ENCODE measurements around the gene SHISA5. TPM values are rescaled to one million over a fixed set of nuclear protein-coding genes. Genes with fewer than 3 reads are reported as not detected.
"Not testable (repeated sequence)": the region's sequence is repeated elsewhere in the genome, so short reads cannot be mapped to it uniquely, and the experiment has no call there.

Gene SHISA5
- total RNA-seq, 1 donor from 2014 or later: 47.9 TPM

- no peak for ATAC-seq (ENCODE audit: poor library complexity)
- DNase-seq: no peak
- intact Hi-C loops (cut with DNase I): no loop called here
Measured at GRCh38 chr3:48492461-48493202, 11.3 kb downstream of the SHISA5 start.

GRCh38 chr3:48486952-48487351, 17.0 kb downstream of the SHISA5 start:
- no peak for ATAC-seq (ENCODE audit: poor library complexity)
- intact Hi-C loops (cut with DNase I): no loop called here

GRCh38 chr3:48482822-48483221, 21.2 kb downstream of the SHISA5 start:
- DNase-seq; ATAC-seq (ENCODE audit: poor library complexity); intact Hi-C loops (cut with DNase I): not testable (repeated sequence)

More at GRCh38 chr3:48486952-48487351, 17.0 kb downstream of the SHISA5 start:
- DNase-seq: no peak

- DNase-seq; intact Hi-C loops (cut with DNase I); ATAC-seq (ENCODE audit: poor library complexity): not testable (repeated sequence)
Measured at GRCh38 chr3:48480891-48481290, 23.1 kb downstream of the SHISA5 start.

- DNase-seq: no peak
- ATAC-seq (ENCODE audit: poor library complexity): no peak
- intact Hi-C loops (cut with DNase I): no loop called here
Measured at GRCh38 chr3:48478626-48479555, 25.1 kb downstream of the SHISA5 start.

- DNase-seq: no peak
- ATAC-seq (ENCODE audit: poor library complexity): no peak
- intact Hi-C loops (cut with DNase I): no loop called here
Measured at GRCh38 chr3:48477959-48478520, 25.9 kb downstream of the SHISA5 start.

GRCh38 chr3:48476426-48477053, 27.4 kb downstream of the SHISA5 start:
- DNase-seq (no peak), ATAC-seq (ENCODE audit: poor library complexity) (no peak)
- intact Hi-C loops (cut with DNase I): no loop called here

GRCh38 chr3:48475188-48475587, 28.8 kb downstream of the SHISA5 start:
- DNase-seq (no peak), ATAC-seq (ENCODE audit: poor library complexity) (no peak)
- intact Hi-C loops (cut with DNase I): no loop called here

- intact Hi-C loops (cut with DNase I): no loop called here
- DNase-seq (no peak), ATAC-seq (ENCODE audit: poor library complexity) (no peak)
Measured at GRCh38 chr3:48474619-48475018, 29.4 kb downstream of the SHISA5 start.

GRCh38 chr3:48474031-48474430, 29.9 kb downstream of the SHISA5 start:
- ATAC-seq (ENCODE audit: poor library complexity); intact Hi-C loops (cut with DNase I); DNase-seq: not testable (repeated sequence)

GRCh38 chr3:48473617-48473952, 30.4 kb downstream of the SHISA5 start:
- ATAC-seq (ENCODE audit: poor library complexity) (no peak), DNase-seq (no peak)
- intact Hi-C loops (cut with DNase I): no loop called here

GRCh38 chr3:48472923-48473616, 30.9 kb downstream of the SHISA5 start:
- DNase-seq (peak; percentile 95), ATAC-seq (ENCODE audit: poor library complexity) (peak; percentile 93)
- intact Hi-C loops (cut with DNase I): no loop called here

GRCh38 chr3:48472673-48472922, 31.4 kb downstream of the SHISA5 start:
- intact Hi-C loops (cut with DNase I): no loop called here
- DNase-seq (peak; percentile 52), ATAC-seq (ENCODE audit: poor library complexity) (peak; percentile 41)

- no peak for ATAC-seq (ENCODE audit: poor library complexity)
- DNase-seq: no peak
- intact Hi-C loops (cut with DNase I): no loop called here
Measured at GRCh38 chr3:48470286-48470685, 33.7 kb downstream of the SHISA5 start.

GRCh38 chr3:48469046-48469915, 34.7 kb downstream of the SHISA5 start:
- ATAC-seq (ENCODE audit: poor library complexity) (no peak), DNase-seq (no peak)
- intact Hi-C loops (cut with DNase I): no loop called here

- intact Hi-C loops (cut with DNase I): no loop called here
- no peak for DNase-seq
- ATAC-seq (ENCODE audit: poor library complexity): no peak
Measured at GRCh38 chr3:48468329-48468731, 35.6 kb downstream of the SHISA5 start.

- DNase-seq (no peak), ATAC-seq (ENCODE audit: poor library complexity) (no peak)
- intact Hi-C loops (cut with DNase I): no loop called here
Measured at GRCh38 chr3:48467473-48468267, 36.3 kb downstream of the SHISA5 start.
